A673 (cell line): ENCODE data around the gene THBD.

Experiments used
- CTCF ChIP-seq: fragments of 300-800, 200-600 bp; sonication (generic); conservative IDR thresholded peaks from 2 replicates; pipeline ENCODE4 v1.5.1; 2017; ENCODE audit warnings: low read depth, mild to moderate bottlenecking, antibody characterized with exemption, low read length, moderate library complexity, mixed read lengths
- EZH2 ChIP-seq: fragments of 200-600 bp; sonication (generic); IDR thresholded peaks from 2 replicates; pipeline ENCODE4 v1.6.1; 2017; ENCODE audit warnings: borderline replicate concordance, low read depth, mild to moderate bottlenecking, mixed read lengths, antibody characterized with exemption, low read length; ENCODE audit not compliant: poor library complexity, severe bottlenecking

GRCh38 chr20:23031346-23031745 is 18.1 kb downstream of the THBD start:
- TF ChIP-seq CTCF (no peak), EZH2 (no peak)
